Aorta (tissue), 5 donors: ENCODE results near the gene CLCA1. TPM values are rescaled to one million over a fixed set of nuclear protein-coding genes. Genes with fewer than 3 reads are reported as not detected.

Source experiments
- ATAC-seq: fragments of 200-7000 bp; cut with Tn5 transposase; one replicate; pipeline ENCODE4 v1.9.1; 2022; ENCODE audit warnings: moderate library complexity; ENCODE audit not compliant: low FRiP score
- DNase-seq, 2 donors: peaks; one replicate each; pipeline ENCODE4 v3.0.0-alpha.2; 2020
- H3K27ac ChIP-seq, 2 donors: one replicate each; pipeline ENCODE4 v1.5.1; 2013; ENCODE audit warnings: low read length in 2 of 2, mild to moderate bottlenecking in 2 of 2, moderate library complexity in 2 of 2, control low read depth in 1 of 2, inconsistent platforms in 1 of 2, low read depth in 1 of 2
- H3K27me3 ChIP-seq, 2 donors: one replicate each; pipeline ENCODE4 v1.6.1; 2013; ENCODE audit warnings: control low read depth in 1 of 2, low read length in 1 of 2, mild to moderate bottlenecking in 1 of 2, moderate library complexity in 1 of 2; ENCODE audit not compliant: insufficient read depth in 2 of 2, control insufficient read depth in 1 of 2
- H3K36me3 ChIP-seq, 2 donors: one replicate each; pipeline ENCODE4 v1.6.1; 2013; ENCODE audit warnings: control low read depth in 1 of 2, low read length in 1 of 2, mild to moderate bottlenecking in 1 of 2; ENCODE audit not compliant: insufficient read depth in 2 of 2, control insufficient read depth in 1 of 2
- H3K4me1 ChIP-seq, 2 donors: one replicate each; pipeline ENCODE4 v1.6.1; 2013; ENCODE audit warnings: low read length in 2 of 2, control low read depth in 1 of 2, mild to moderate bottlenecking in 1 of 2, moderate library complexity in 1 of 2; ENCODE audit not compliant: insufficient read depth in 2 of 2, control insufficient read depth in 1 of 2
- H3K4me3 ChIP-seq, 2 donors: one replicate each; pipeline ENCODE4 v1.5.1; 2013; ENCODE audit warnings: low read length in 2 of 2, control low read depth in 1 of 2, mild to moderate bottlenecking in 1 of 2
- H3K9me3 ChIP-seq: one replicate; pipeline ENCODE4 v1.6.1; 2013; ENCODE audit warnings: mild to moderate bottlenecking, low read length; ENCODE audit not compliant: control insufficient read depth
- WGBS, 2 donors: extraction: QIAGEN DNeasy Blood & Tissue Kit; methylation state at CpG; one replicate each; pipeline ENCODE4 v1.1.7; 2013; 5-methylcytosine and 5-hydroxymethylcytosine counted together
- intact Hi-C, 2 donors: fragments of 100-400 bp; cut with DNase I; formaldehyde crosslinking; loops; one replicate each; pipeline versions ENCODE4 v1.14.2 to v1.15.0; 2022
- long read RNA-seq, 2 donors: library from polyadenylated mRNA; unstranded; transcript quantifications; one replicate each; pipeline ENCODE4 v2.0.0, GENCODE V29; 2020 to 2021
- polyA plus RNA-seq, 2 donors: library from polyadenylated mRNA; stranded (reverse); fragments of 200-250 nt; gene quantifications; one replicate each; pipeline ENCODE4 v1.2.3, GENCODE V29; 2013
- total RNA-seq, 2 donors: library from RNA; stranded (reverse); fragmentation: NEBNext Ultra II Directional; extraction: Animal tissue kit (Norgen Biotek cat#: 25700); gene quantifications; one replicate each; pipeline ENCODE4 v1.2.1, GENCODE V29; 2021
- donor health status: healthy with polysubstance abuse.
- donor health status: Bipolar disorder and iron deficiency.
- donor health status: DM: no; HTN: no; CAD: no.
- donor health status: DM: no; HTN: no; CAD: no.
- donor health status: DM: yes; HTN: yes; CAD: no.

Gene CLCA1, protein sequence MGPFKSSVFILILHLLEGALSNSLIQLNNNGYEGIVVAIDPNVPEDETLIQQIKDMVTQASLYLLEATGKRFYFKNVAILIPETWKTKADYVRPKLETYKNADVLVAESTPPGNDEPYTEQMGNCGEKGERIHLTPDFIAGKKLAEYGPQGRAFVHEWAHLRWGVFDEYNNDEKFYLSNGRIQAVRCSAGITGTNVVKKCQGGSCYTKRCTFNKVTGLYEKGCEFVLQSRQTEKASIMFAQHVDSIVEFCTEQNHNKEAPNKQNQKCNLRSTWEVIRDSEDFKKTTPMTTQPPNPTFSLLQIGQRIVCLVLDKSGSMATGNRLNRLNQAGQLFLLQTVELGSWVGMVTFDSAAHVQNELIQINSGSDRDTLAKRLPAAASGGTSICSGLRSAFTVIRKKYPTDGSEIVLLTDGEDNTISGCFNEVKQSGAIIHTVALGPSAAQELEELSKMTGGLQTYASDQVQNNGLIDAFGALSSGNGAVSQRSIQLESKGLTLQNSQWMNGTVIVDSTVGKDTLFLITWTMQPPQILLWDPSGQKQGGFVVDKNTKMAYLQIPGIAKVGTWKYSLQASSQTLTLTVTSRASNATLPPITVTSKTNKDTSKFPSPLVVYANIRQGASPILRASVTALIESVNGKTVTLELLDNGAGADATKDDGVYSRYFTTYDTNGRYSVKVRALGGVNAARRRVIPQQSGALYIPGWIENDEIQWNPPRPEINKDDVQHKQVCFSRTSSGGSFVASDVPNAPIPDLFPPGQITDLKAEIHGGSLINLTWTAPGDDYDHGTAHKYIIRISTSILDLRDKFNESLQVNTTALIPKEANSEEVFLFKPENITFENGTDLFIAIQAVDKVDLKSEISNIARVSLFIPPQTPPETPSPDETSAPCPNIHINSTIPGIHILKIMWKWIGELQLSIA
- total RNA-seq, result under 1 TPM; 0.10 to 0.15 TPM
- polyA plus RNA-seq, result 10 to 100 TPM in 1 of 2 donors, not detected in 1; 29.7 TPM
- long read RNA-seq, donor 1, result 0 reads
- long read RNA-seq, donor 2, result 0 reads

GRCh38 chr1:86468501-86468977 lies at the start of gene CLCA1:
Gene CLCA1, plus strand, starts transcription at chr1:86468927. Its CDS starts 45 bp downstream, at chr1:86468972.
- H3K9me3 ChIP-seq, result no peaks in the 10 kb centered on the region
- no peak within 1 kb of the TSS for H3K4me3 ChIP-seq
- DNase-seq (no peak), ATAC-seq (no peak)
- WGBS, 2 donors, result 62 to 72% methylated on average over 7 of the region's 7 CpGs
- no peaks in the 10 kb centered on the region for H3K4me1 ChIP-seq
- no peak within 1 kb of the TSS for H3K27ac ChIP-seq
- intact Hi-C loops, result no loop called here
- H3K27me3 ChIP-seq, result no peaks in the 10 kb centered on the region
- no peaks in the 10 kb centered on the region for H3K36me3 ChIP-seq

GRCh38 chr1:86419277-86419903 lies 49.3 kb upstream of the CLCA1 start:
- H3K27ac ChIP-seq, result no peak overlapping the region
- no peaks in the 10 kb centered on the region for H3K27me3 ChIP-seq
- H3K36me3 ChIP-seq, result no peaks in the 10 kb centered on the region
- no peaks in the 10 kb centered on the region for H3K9me3 ChIP-seq
- WGBS, 2 donors, result 47 to 53% methylated on average over 4 of the region's 4 CpGs
- DNase-seq (no peak), ATAC-seq (no peak)
- intact Hi-C loops, result no loop called here
- no peaks in the 10 kb centered on the region for H3K4me1 ChIP-seq
- H3K4me3 ChIP-seq, result no peak overlapping the region

DNA sequence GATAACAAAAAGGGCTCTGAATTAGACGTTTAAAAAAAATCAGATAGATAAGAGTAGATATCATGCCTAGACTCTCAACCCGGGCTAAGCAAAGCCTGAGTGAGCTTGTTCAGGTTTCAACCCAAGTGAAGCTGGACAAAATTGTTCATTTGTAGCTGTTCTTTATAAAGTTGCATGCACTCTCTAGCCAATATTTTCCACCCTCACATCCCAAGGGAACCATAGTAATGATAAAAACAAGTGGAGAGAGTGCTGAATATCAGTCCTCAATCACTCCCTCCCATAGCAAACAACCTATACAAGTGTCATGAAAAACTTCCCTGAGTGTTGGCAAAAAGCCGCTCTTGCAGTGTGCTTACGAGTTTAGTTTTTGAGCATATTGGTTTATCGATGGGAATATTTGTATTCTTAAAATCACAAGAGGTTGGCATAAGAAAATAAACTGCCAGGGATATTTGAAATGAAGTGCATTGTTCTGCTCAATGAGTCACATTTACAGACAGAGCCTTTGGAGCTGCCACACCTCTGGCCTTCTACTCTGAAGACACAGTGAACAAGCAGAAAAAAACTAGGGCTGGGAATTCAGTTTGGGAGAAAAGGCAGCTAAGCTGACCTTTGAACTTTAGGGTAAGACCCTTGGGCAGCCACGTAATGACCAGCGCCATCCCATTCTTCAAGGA lies 47.0 kb upstream of the CLCA1 start:
- no peak for ATAC-seq
- Histone ChIP-seq H3K4me1 (no peaks in the 10 kb centered on the region), H3K36me3 (no peaks in the 10 kb centered on the region), H3K4me3 (no peak overlapping the region), H3K9me3 (no peaks in the 10 kb centered on the region), H3K27me3 (no peaks in the 10 kb centered on the region), H3K27ac (no peak overlapping the region)
- intact Hi-C loops, result no loop called here
- DNase-seq, result no peak
- WGBS, 2 donors, result 69 to 74% methylated on average over 7 of the region's 7 CpGs

GRCh38 chr1:86423473-86423872 lies 45.3 kb upstream of the CLCA1 start:
- no peaks in the 10 kb centered on the region for H3K9me3 ChIP-seq
- H3K27ac ChIP-seq, result no peak overlapping the region
- no peaks in the 10 kb centered on the region for H3K4me1 ChIP-seq
- no peaks in the 10 kb centered on the region for H3K36me3 ChIP-seq
- intact Hi-C loops, result no loop called here
- H3K4me3 ChIP-seq, result no peak overlapping the region
- no peaks in the 10 kb centered on the region for H3K27me3 ChIP-seq
- ATAC-seq (no peak), DNase-seq (no peak)

DNA sequence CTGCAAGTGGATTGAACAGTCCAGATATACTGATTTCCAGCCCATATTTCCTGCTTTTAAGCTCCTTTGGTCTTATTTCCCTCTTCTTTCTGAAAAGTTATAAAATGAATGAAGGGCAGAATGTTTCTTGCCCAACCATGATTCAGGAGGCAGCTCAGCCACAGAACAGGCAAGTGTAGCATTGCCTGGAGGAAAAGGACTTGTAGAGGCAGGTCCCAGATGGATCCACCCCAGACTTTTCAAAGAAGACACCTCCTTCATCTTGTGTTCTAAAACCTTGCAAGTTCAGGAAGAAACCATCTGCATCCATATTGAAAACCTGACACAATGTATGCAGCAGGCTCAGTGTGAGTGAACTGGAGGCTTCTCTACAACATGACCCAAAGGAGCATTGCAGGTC lies 44.9 kb upstream of the CLCA1 start, which contains the start of gene CLCA2:
TSS of gene CLCA2 (plus strand) at position 299 of the 400 bp plus-strand sequence. CDS start at position 376, 77 bp downstream.
- Histone ChIP-seq H3K4me1 (peaks cover 0 to under 1% of the 10 kb centered on the region in 2 donors), H3K27ac (no peak within 1 kb of the TSS), H3K36me3 (no peaks in the 10 kb centered on the region), H3K4me3 (no peak within 1 kb of the TSS), H3K27me3 (no peaks in the 10 kb centered on the region), H3K9me3 (no peaks in the 10 kb centered on the region)
- intact Hi-C loops, result no loop called here
- no peak for ATAC-seq
- no peak for DNase-seq

- Histone ChIP-seq H3K27me3 (no peaks in the 10 kb centered on the region), H3K36me3 (no peaks in the 10 kb centered on the region), H3K4me1 (peaks cover 3 to 5% of the 10 kb centered on the region in 2 donors), H3K27ac (no peak overlapping the region), H3K4me3 (no peak overlapping the region), H3K9me3 (no peaks in the 10 kb centered on the region)
- intact Hi-C loops, result no loop called here
- no peak for DNase-seq
- ATAC-seq, result peak; percentile 53
- 85 to 87% methylated on average over 7 of the region's 7 CpGs for WGBS, 2 donors
Observed at GRCh38 chr1:86429122-86429725, 39.5 kb upstream of the CLCA1 start.

GRCh38 chr1:86429835-86430234 lies 38.9 kb upstream of the CLCA1 start:
- peak; percentile 95 for ATAC-seq
- intact Hi-C loops, result no loop called here
- no peaks in the 10 kb centered on the region for H3K36me3 ChIP-seq
- DNase-seq, result peak in 1 of 2 donors; percentile 73
- 0 to 1% methylated on average over 3 of the region's 3 CpGs for WGBS, 2 donors
- H3K27ac ChIP-seq, result peak overlapping the region; percentile 25 to 91
- H3K27me3 ChIP-seq, result no peaks in the 10 kb centered on the region
- H3K4me3 ChIP-seq, result no peak overlapping the region
- no peaks in the 10 kb centered on the region for H3K9me3 ChIP-seq
- peaks cover 3 to 5% of the 10 kb centered on the region in 2 donors for H3K4me1 ChIP-seq

GRCh38 chr1:86430376-86430775 lies 38.4 kb upstream of the CLCA1 start:
- DNase-seq (no peak), ATAC-seq (no peak)
- H3K4me3 ChIP-seq, result no peak overlapping the region
- no peaks in the 10 kb centered on the region for H3K36me3 ChIP-seq
- H3K27me3 ChIP-seq, result no peaks in the 10 kb centered on the region
- H3K9me3 ChIP-seq, result no peaks in the 10 kb centered on the region
- peak overlapping the region; percentile 48 to 91 for H3K27ac ChIP-seq
- H3K4me1 ChIP-seq, result peaks cover 3 to 5% of the 10 kb centered on the region in 2 donors
- intact Hi-C loops, result no loop called here
